Panc1 (cell line): ENCODE data around the gene PSMD1.

Source experiments
- POLR2AphosphoS5 ChIP-seq: IDR thresholded peaks from 2 replicates; pipeline ENCODE4 v1.6.1; 2012; ENCODE audit warnings: mild to moderate bottlenecking, low read depth, low read length, moderate library complexity
- SIN3A ChIP-seq: IDR thresholded peaks from 2 replicates; pipeline ENCODE4 v1.6.1; 2012; ENCODE audit warnings: low read depth, mild to moderate bottlenecking, low read length, moderate library complexity, borderline replicate concordance; ENCODE audit not compliant: insufficient read depth
- TF ChIP-seq, protein P1 (sequence below): fragments of 450-650 bp; IDR thresholded peaks from 2 replicates; pipeline ENCODE4 v1.5.1; 2017; ENCODE audit warnings: mild to moderate bottlenecking

DNA sequence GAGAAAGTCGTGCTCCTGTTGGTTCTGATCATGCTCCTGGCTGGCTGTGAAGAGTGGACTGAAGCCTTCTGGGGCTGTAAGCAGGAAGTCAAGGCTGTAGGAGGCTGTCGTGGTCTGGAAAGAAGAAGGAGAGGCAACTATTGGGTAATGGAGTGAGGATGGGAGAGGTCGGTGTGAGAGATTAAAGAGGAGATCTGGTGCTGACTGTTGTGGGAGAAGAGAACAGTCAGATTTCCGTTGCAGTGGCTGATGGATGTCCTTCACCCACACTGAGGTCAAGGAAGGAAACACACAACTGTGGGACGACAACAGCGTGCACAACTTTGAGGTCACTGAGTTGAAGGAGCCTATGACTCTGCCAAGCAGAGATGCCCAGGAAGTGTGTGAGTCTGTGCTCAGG is 2.8 kb upstream of the PSMD1 start:
- TF ChIP-seq, protein P1, sequence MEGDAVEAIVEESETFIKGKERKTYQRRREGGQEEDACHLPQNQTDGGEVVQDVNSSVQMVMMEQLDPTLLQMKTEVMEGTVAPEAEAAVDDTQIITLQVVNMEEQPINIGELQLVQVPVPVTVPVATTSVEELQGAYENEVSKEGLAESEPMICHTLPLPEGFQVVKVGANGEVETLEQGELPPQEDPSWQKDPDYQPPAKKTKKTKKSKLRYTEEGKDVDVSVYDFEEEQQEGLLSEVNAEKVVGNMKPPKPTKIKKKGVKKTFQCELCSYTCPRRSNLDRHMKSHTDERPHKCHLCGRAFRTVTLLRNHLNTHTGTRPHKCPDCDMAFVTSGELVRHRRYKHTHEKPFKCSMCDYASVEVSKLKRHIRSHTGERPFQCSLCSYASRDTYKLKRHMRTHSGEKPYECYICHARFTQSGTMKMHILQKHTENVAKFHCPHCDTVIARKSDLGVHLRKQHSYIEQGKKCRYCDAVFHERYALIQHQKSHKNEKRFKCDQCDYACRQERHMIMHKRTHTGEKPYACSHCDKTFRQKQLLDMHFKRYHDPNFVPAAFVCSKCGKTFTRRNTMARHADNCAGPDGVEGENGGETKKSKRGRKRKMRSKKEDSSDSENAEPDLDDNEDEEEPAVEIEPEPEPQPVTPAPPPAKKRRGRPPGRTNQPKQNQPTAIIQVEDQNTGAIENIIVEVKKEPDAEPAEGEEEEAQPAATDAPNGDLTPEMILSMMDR = no peak
- TF ChIP-seq POLR2AphosphoS5 (no peak), SIN3A (no peak)
